PFSK-1 (cell line): ENCODE results near the gene BOD1.

Experiments
- FOXP2 ChIP-seq: optimal IDR thresholded peaks from 2 replicates; pipeline ENCODE3; 2011; ENCODE audit warnings: borderline replicate concordance, control low read depth, inconsistent platforms; ENCODE audit not compliant: insufficient read depth; ENCODE audit errors: extremely low read length, extremely low read depth
- POLR2AphosphoS5 ChIP-seq: IDR thresholded peaks from 2 replicates; pipeline ENCODE4 v1.6.1; 2012; ENCODE audit warnings: low read depth, mild to moderate bottlenecking, control low read depth, low read length, moderate library complexity
- REST ChIP-seq, 2 experiments: IDR thresholded peaks; 2 replicates each; pipeline versions ENCODE4 v1.6.1 to v1.8.0; 2011 to 2012; ENCODE audit warnings: low read depth in 2 of 2, low read length in 2 of 2, control low read depth in 1 of 2, inconsistent platforms in 1 of 2, mild to moderate bottlenecking in 1 of 2, moderate library complexity in 1 of 2; ENCODE audit not compliant: insufficient read depth in 1 of 2
- SIN3A ChIP-seq: IDR thresholded peaks from 2 replicates; pipeline ENCODE4 v1.6.1; 2012; ENCODE audit warnings: mild to moderate bottlenecking, low read length, moderate library complexity, borderline replicate concordance; ENCODE audit not compliant: insufficient read depth
- TAF1 ChIP-seq: IDR thresholded peaks from 2 replicates; pipeline ENCODE4 v1.6.1; 2012; ENCODE audit warnings: low read length, control low read depth, borderline replicate concordance; ENCODE audit not compliant: insufficient read depth

GRCh38 chr5:173663352-173664153, 47.1 kb upstream of the BOD1 start:
- TF ChIP-seq TAF1 (no peak), POLR2AphosphoS5 (no peak), FOXP2 (no peak), REST (IDR thresholded peaks at IDR 0.05; ENCODE audit: insufficient read depth in 1 of 2, low read depth in 2 of 2, low read length in 2 of 2) (no peak), SIN3A (no peak)
